ENCODE data around the gene UBE2E2. TPM values are rescaled to one million over a fixed set of nuclear protein-coding genes. Genes with fewer than 3 reads are reported as not detected.

The UBE2E2 gene
- total RNA-seq, 1 donor, result 41.5 TPM

DNA sequence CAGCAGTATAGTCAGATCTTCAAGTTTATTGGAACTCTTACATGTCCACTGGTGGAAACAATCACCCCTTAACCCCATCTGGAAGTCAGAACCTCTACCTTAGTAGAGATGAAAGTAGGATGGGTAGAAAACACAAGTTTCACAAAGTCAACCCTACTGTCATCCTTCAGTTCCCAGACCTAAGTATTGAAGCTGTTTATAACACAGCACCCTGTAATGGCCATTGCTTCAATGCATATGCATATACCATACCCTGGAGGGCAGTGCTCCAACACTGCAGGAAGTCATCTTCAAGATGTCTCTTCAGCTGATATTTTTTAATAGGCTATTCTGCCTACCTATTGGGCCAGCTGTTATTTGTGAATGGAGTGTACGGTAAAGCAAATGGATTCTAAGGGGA, 241.3 kb downstream of the UBE2E2 start:
- no peak overlapping the region for H3K4me3 ChIP-seq (ENCODE audit: low read depth, low read length)
- no peak for DNase-seq (ENCODE audit: low read depth)
- TF ChIP-seq, protein P1, sequence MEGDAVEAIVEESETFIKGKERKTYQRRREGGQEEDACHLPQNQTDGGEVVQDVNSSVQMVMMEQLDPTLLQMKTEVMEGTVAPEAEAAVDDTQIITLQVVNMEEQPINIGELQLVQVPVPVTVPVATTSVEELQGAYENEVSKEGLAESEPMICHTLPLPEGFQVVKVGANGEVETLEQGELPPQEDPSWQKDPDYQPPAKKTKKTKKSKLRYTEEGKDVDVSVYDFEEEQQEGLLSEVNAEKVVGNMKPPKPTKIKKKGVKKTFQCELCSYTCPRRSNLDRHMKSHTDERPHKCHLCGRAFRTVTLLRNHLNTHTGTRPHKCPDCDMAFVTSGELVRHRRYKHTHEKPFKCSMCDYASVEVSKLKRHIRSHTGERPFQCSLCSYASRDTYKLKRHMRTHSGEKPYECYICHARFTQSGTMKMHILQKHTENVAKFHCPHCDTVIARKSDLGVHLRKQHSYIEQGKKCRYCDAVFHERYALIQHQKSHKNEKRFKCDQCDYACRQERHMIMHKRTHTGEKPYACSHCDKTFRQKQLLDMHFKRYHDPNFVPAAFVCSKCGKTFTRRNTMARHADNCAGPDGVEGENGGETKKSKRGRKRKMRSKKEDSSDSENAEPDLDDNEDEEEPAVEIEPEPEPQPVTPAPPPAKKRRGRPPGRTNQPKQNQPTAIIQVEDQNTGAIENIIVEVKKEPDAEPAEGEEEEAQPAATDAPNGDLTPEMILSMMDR (IDR thresholded peaks at IDR 0.05; ENCODE audit: insufficient read depth, low read depth, low read length), result no peak

DNA sequence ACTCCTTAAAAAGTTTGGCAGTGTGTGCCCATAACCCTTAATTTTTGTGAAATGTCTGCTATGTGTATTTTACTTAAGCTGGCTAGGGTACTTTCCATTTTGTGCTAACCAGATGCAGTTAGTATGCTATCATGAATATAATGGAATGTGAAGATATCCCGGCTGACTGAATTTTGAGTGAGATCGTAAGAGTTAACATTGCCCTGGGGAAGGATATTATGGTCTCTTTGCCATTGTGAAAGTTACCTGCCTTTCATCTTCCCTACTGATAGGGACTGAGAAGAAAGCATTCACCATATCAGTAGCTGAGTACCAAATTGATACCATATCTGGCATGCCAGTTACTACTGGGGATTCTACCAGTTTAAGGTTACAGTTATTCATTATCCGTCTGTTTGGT, 243.2 kb downstream of the UBE2E2 start:
- no peak for DNase-seq (ENCODE audit: low read depth)
- TF ChIP-seq, protein P1 (IDR thresholded peaks at IDR 0.05; ENCODE audit: insufficient read depth, low read depth, low read length), result no peak
- no peak overlapping the region for H3K4me3 ChIP-seq (ENCODE audit: low read depth, low read length)

DNA sequence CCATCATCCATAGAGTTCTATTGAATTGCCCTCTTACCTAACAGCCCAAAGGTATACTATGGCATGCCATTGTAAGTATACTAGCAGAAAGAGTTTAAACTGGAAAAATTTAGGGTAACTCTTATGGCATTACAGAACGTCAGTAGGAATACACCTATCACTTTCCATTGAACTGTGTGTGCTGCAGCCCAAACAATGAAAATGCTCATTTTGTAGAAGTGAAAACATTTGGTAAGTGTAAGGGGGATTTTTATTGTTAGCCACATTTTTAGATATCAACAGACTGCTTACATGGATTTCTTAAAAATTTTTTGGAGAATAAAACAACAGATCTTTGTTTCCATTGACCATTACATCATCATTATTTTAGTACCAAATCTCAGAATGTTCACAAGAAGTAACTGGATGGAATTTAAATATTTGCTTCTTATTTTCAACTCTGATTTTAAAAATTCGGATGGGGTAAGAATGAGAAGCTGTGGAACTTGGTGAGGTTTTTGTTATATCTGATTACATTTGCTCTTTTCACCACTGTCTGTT, 245.9 kb downstream of the UBE2E2 start:
- TF ChIP-seq, protein P1 (IDR thresholded peaks at IDR 0.05; ENCODE audit: insufficient read depth, low read depth, low read length), result no peak
- no peak for DNase-seq (ENCODE audit: low read depth)
- H3K4me3 ChIP-seq (ENCODE audit: low read depth, low read length), result no peak overlapping the region

DNA sequence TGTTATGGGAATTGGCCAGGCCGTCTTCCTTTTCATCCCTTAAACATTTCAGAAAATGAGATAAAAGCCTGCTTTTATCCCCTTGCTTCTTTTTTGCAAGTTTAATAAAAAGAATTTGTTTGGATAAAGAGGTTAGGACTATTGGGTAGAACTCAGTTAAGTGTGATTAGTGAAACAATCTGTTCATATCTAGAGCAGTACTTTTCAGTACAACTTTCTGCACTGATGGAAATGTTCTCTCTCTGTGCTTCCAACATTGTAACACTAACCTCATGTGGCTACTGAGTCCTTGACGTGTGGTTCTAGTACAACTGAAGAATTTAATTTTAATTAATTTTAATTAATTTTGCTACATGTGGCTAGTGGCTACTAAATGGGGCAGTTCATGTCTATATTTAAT, 246.9 kb downstream of the UBE2E2 start:
- TF ChIP-seq, protein P1 (IDR thresholded peaks at IDR 0.05; ENCODE audit: insufficient read depth, low read depth, low read length), result no peak
- no peak overlapping the region for H3K4me3 ChIP-seq (ENCODE audit: low read depth, low read length)
- DNase-seq (ENCODE audit: low read depth), result no peak

DNA sequence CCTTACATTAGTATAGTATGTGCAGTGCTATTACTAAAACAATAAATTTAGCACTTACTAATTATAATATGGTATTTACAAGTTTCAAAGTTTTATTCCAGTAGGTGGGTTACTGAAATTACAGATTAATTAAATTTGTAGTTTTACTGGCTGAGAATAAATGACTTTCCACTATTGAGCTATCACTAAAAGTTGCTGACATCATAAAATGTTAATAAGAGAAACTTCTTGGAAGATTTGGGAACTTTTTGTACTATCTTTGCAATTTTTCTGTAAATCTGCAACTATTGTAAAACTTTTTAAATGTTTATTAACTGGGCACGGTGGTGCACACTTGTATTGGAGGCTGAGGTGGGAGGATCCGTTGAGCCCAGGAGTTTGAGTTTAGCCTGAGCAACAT, 247.7 kb downstream of the UBE2E2 start:
- DNase-seq (ENCODE audit: low read depth), result no peak
- H3K4me3 ChIP-seq (ENCODE audit: low read depth, low read length), result no peak overlapping the region
- TF ChIP-seq, protein P1 (IDR thresholded peaks at IDR 0.05; ENCODE audit: insufficient read depth, low read depth, low read length), result no peak

DNA sequence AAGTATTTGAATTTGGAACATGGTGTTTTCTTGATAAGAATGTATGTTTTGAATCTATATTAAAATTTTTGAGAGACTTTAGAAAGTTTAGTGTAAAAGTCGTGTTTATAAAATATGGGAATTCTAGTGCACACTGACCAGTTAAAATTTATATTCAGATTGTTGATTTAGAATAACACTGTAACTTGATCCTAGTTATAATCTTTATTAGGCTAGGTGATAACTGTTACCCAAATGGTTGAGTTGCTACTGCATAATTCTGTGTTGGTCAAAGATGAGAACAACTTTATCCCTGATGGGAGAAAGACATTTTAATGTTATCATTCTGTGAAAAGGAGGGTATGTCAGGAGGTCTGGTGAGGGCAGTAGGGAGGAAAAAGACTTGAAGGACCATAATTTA, 249.3 kb downstream of the UBE2E2 start:
- no peak overlapping the region for H3K4me3 ChIP-seq (ENCODE audit: low read depth, low read length)
- no peak for DNase-seq (ENCODE audit: low read depth)
- TF ChIP-seq, protein P1 (IDR thresholded peaks at IDR 0.05; ENCODE audit: insufficient read depth, low read depth, low read length), result no peak

DNA sequence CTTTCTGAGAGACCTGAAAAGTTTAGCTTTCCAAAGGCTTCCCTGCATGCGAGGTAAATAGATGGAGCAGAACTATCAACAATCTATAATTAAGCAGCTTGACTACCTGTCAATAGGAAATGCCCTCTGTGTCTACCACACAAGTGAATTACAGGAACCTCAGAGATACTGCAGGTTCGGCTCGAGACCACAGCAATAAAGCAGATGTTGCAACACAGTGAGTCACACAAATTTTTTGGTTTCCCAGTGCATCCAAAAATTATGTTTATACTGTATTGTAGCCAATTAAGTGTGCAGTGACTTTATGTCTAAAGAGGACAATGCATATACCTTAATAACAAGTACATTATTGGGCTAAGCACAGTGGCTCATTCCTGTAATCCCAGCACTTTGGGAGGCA, 252.0 kb downstream of the UBE2E2 start:
- TF ChIP-seq, protein P1 (IDR thresholded peaks at IDR 0.05; ENCODE audit: insufficient read depth, low read depth, low read length), result no peak

More for the DNA sequence above, 252.0 kb downstream of the UBE2E2 start:
- H3K4me3 ChIP-seq (ENCODE audit: low read depth, low read length), result no peak overlapping the region
- DNase-seq (ENCODE audit: low read depth), result peak; percentile 84

Data from fibroblast of villous mesenchyme (primary cell).